GM19328 (cell line): Measurements from ENCODE around the gene RPS6KA5.
"Not testable (repeated sequence)": the region's sequence is repeated elsewhere in the genome, so short reads cannot be mapped to it uniquely, and the experiment has no call there.

ENCODE experiments used
- ATAC-seq: cut with Tn5 transposase; IDR thresholded peaks from one replicate; pipeline ENCODE4 v1.9.1; 2021; ENCODE audit warnings: mild to moderate bottlenecking, moderate library complexity; ENCODE audit not compliant: unreplicated experiment

RPS6KA5 gene

DNA sequence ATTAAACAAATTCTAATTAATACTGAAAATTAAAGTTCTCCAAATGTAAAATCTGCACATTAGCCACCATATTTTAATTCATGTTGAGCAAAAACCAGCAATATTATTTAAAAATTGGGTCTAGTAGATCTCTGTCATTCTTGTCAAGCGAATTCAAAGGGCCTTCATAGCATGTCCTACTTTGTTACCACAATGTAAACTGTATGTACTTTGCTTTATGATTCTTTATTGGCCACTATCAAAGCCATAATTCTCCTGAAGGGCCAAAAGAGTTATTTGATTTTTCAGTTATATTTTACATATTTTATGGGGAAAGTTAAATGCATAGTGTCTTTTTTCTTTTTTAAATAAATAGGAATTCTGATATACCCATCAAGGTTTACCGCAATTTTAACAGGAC, 117.9 kb downstream of the RPS6KA5 start:
- no peak for ATAC-seq

GRCh38 chr14:90941706-90942105, 118.7 kb downstream of the RPS6KA5 start:
- no peak for ATAC-seq

DNA sequence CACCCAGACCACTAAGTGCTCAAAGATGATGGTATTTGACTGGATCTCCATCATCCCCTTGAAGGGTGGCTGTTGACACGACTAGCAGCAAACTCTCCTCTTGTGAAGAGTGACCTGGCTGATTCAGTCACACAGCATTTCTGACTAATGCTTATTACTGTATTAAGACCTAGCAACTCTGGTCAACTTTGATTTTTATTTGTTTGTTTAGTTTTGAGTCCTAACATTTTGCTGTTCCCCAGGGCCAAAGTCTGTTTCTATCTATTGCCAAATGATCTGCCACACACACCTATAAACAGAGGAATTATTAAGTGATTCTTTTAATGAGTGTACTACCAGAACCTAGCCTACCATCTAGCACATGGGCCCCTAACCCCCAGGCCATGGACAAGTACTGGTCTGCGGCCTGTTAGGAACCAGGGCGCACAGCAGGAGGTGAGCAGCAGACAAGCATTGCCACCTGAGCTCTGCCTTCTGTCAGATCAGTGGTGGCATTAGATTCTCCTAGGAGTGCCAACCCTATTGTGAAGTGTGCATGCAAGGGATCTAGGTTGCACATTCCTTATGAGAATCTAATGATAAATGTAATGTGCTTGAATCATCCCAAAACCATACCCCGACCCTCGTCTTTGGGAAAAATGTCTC, 120.0 kb downstream of the RPS6KA5 start:
- no peak for ATAC-seq

- not testable (repeated sequence) for ATAC-seq
These were observed 121.1 kb downstream of the RPS6KA5 start for GRCh38 chr14:90939252-90939795.

DNA sequence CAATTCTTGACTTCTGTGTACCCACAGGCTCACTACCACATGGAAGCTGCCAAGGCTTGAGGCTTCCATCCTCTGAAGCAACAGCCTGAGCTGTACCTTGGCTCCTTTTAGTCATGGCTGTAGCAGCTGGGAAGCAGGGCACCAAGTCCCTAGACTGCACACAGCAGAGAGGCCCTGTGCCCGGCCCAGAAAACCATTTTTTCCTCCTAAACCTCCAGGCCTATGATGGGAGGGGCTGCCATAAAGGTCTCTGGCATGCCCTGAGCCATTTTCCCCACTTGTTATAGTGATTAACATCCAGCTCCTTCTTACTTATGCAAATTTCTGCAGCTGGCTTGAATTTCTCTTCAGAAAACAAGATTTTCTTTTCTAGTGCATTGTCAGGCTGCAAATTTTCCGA, 121.8 kb downstream of the RPS6KA5 start:
- ATAC-seq, result no peak

GRCh38 chr14:90936757-90937440, 123.5 kb downstream of the RPS6KA5 start:
- no peak for ATAC-seq

GRCh38 chr14:90924621-90925340, 135.7 kb downstream of the RPS6KA5 start:
- ATAC-seq, result no peak

DNA sequence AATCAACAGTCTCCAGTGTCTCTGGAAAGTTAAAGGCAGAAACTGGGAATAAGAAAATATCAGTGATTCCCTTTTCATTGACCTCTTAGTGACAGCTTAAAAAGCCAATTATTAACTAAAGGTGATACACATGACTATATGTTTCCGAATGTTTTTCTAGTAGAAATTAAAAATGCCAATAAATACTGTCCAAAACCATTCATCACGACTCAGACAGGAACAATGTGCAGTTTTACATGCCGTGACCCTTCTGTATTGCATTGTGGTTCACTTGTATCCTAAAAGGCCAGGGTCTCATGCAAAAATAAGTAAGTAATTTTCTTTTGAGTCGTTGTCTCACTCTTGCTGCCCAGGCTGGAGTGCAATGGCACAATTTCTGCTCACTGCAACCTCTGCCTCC, 138.3 kb downstream of the RPS6KA5 start:
- ATAC-seq, result no peak

GRCh38 chr14:90911121-90911520, 149.3 kb downstream of the RPS6KA5 start:
- no peak for ATAC-seq

DNA sequence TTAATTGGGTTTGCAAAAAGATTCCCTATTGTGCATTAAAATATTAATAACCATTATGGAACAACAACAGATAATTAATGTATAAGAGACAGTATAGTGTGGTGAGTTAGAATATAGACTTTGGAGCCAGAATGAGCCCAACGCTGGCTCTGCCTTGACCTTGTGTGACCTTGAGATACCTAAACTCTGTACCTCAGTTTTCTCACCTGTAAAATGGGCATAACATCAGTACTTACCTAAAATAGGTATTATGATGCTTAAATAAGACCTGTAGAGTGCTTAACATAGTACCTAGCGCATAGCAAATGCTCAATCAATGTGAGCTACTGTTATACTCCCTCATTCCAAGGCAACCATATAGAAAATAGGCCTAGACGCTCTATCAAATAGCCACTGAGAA, 153.3 kb downstream of the RPS6KA5 start:
- no peak for ATAC-seq

GRCh38 chr14:90905531-90905930, 154.9 kb downstream of the RPS6KA5 start:
- ATAC-seq, result no peak

- no peak for ATAC-seq
These were observed 157.3 kb downstream of the RPS6KA5 start for GRCh38 chr14:90903101-90903500.

- ATAC-seq, result no peak
These were observed 159.9 kb downstream of the RPS6KA5 start for GRCh38 chr14:90900476-90901083.

DNA sequence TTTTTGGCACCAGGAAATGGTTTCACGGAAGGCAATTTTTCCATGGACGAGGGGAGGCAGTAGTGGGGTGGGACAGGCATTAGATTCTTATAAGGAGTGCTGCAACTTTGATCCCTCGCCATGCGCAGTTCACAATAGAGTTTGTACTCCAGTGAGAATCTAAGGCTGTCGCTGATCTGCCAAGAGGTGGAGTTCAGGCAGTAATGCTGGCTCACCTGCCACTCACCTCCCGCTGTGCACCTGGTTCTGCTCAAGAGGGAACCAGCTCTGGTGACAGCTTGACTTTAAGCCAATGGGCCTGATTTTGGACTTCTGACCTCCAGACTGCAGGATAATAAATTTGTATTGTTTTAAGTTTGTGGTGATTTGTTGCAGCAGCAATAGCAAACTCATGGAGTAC, 163.4 kb downstream of the RPS6KA5 start:
- no peak for ATAC-seq

- ATAC-seq, result no peak
These were observed 166.2 kb downstream of the RPS6KA5 start for GRCh38 chr14:90894241-90894640.

DNA sequence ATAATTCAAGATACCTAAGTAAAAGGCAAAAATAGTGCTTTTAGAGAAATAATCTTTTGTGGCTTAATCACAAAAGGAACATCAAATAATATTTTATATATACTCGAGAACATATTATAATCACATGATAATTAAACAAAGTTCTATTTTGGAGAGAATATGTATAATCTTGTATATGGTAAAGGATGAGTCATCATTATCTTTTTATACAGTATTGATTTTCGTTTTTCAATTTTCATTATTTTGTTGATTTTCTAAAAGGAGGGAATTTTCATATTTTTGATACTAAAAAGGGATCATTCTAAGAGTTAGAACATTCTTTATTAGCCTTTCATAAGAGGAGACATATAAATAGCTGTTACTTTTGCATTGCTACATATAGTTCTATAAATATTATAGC, 166.9 kb downstream of the RPS6KA5 start:
- ATAC-seq, result no peak

- ATAC-seq, result no peak
These were observed 167.5 kb downstream of the RPS6KA5 start for GRCh38 chr14:90892970-90893369.

DNA sequence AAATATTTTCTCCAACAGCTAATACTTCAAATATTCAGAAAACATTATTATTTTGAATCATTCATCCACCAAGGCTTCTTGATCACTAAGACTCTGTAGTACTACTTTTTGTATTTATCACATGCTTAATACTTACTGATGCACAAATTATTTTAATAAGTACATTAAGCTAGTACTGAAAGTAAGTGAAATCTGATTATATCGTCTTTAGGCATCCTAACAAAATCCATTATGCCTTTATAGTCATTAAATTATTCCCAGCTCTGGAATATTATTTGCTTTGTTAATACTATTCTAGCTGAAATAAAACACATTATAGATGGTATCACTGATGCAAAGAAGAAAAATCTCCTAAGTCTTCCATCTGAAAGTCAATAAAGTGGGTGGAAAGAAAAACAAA, 169.1 kb downstream of the RPS6KA5 start:
- ATAC-seq, result no peak

- no peak for ATAC-seq
These were observed 170.0 kb downstream of the RPS6KA5 start for GRCh38 chr14:90890322-90891020.

DNA sequence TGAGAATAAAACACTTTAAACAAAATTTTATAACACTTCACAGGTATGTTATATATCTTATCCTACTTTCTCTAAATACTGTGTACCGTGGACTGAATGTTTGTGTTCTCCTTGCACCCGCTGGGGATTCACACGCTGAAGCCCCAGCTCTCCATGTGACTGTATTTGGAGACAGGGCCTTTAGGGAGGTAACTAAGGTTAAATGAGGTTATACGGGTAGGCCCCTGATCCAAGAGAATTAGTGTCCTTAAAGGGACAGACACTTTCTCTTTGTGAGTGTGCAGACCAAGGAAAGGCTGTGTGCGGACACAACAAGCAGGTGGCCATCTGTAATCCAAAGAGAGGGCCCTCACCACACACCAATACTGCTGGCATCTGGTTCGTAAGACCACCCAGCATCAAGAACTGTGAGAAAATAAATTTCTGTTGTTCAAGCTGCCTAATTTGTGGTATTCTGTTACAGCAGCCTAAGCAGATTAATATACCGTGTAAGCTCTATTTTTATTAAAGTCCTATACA, 174.1 kb downstream of the RPS6KA5 start:
- no peak for ATAC-seq

- ATAC-seq, result no peak
These were observed 176.7 kb downstream of the RPS6KA5 start for GRCh38 chr14:90883782-90884181.
